NB4 (cell line): Measurements from ENCODE around the gene PPHLN1.

Experiments used
- MYC ChIP-seq: IDR thresholded peaks from 2 replicates; pipeline ENCODE4 v1.6.1; 2011; ENCODE audit warnings: low read depth, low read length
- POLR2A ChIP-seq: IDR thresholded peaks from 2 replicates; pipeline ENCODE4 v1.6.1; 2011; ENCODE audit warnings: mild to moderate bottlenecking; ENCODE audit not compliant: insufficient read length; ENCODE audit errors: extremely low read depth
- TF ChIP-seq, protein P1 (sequence below): IDR thresholded peaks from one replicate; pipeline ENCODE4 v1.5.1; 2012; ENCODE audit warnings: low read depth, low read length
- TF ChIP-seq, protein P2 (sequence below): IDR thresholded peaks from 2 replicates; pipeline ENCODE4 v1.6.1; 2011; ENCODE audit warnings: low read depth, low read length

GRCh38 chr12:42342028-42342427 lies 16.1 kb downstream of the PPHLN1 start:
- TF ChIP-seq, protein P1, sequence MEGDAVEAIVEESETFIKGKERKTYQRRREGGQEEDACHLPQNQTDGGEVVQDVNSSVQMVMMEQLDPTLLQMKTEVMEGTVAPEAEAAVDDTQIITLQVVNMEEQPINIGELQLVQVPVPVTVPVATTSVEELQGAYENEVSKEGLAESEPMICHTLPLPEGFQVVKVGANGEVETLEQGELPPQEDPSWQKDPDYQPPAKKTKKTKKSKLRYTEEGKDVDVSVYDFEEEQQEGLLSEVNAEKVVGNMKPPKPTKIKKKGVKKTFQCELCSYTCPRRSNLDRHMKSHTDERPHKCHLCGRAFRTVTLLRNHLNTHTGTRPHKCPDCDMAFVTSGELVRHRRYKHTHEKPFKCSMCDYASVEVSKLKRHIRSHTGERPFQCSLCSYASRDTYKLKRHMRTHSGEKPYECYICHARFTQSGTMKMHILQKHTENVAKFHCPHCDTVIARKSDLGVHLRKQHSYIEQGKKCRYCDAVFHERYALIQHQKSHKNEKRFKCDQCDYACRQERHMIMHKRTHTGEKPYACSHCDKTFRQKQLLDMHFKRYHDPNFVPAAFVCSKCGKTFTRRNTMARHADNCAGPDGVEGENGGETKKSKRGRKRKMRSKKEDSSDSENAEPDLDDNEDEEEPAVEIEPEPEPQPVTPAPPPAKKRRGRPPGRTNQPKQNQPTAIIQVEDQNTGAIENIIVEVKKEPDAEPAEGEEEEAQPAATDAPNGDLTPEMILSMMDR = no peak
- TF ChIP-seq, protein P2, sequence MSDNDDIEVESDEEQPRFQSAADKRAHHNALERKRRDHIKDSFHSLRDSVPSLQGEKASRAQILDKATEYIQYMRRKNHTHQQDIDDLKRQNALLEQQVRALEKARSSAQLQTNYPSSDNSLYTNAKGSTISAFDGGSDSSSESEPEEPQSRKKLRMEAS = no peak
- no peak for TF ChIP-seq POLR2A
- no peak for TF ChIP-seq MYC
